DMS153 (cell line): ENCODE measurements around the gene YWHAH.

Source experiments
- DNase-seq: peaks from one replicate; lab custom pipeline; 2025; lab: John Stamatoyannopoulos, UW

YWHAH gene

GRCh38 chr22:31943978-31944699 is at the start of gene YWHAH:
YWHAH (plus strand) TSS chr22:31944535; CDS start chr22:31944734, 199 bp downstream.
- DNase-seq = peak; percentile 92

GRCh38 chr22:31895411-31896123 is 48.8 kb upstream of the YWHAH start:
- DNase-seq = no peak

GRCh38 chr22:31896472-31896871 is 47.9 kb upstream of the YWHAH start:
- no peak for DNase-seq

- DNase-seq = no peak
Measured at GRCh38 chr22:31897842-31898805, 46.2 kb upstream of the YWHAH start.

GRCh38 chr22:31898926-31899325 is 45.4 kb upstream of the YWHAH start:
- DNase-seq = no peak

- no peak for DNase-seq
Measured at GRCh38 chr22:31899669-31900068, 44.7 kb upstream of the YWHAH start.

GRCh38 chr22:31901388-31902137 is 42.8 kb upstream of the YWHAH start:
- no peak for DNase-seq

- DNase-seq = no peak
Measured at GRCh38 chr22:31904651-31905050, 39.7 kb upstream of the YWHAH start.

- no peak for DNase-seq
Measured at GRCh38 chr22:31905356-31905755, 39.0 kb upstream of the YWHAH start.

GRCh38 chr22:31906086-31906485 is 38.2 kb upstream of the YWHAH start:
- DNase-seq = no peak

- DNase-seq = no peak
Measured at GRCh38 chr22:31906569-31906968, 37.8 kb upstream of the YWHAH start.

GRCh38 chr22:31909977-31910376 is 34.4 kb upstream of the YWHAH start:
- no peak for DNase-seq

GRCh38 chr22:31911565-31912406 is 32.5 kb upstream of the YWHAH start:
- DNase-seq = no peak

- no peak for DNase-seq
Measured at GRCh38 chr22:31912407-31912743, 32.0 kb upstream of the YWHAH start.

- DNase-seq = no peak
Measured at GRCh38 chr22:31915586-31915985, 28.7 kb upstream of the YWHAH start.

- no peak for DNase-seq
Measured at GRCh38 chr22:31917227-31917921, 27.0 kb upstream of the YWHAH start.

- DNase-seq = no peak
Measured at GRCh38 chr22:31919730-31920129, 24.6 kb upstream of the YWHAH start.

GRCh38 chr22:31920306-31920705 is 24.0 kb upstream of the YWHAH start:
- DNase-seq = no peak

GRCh38 chr22:31921106-31921505 is 23.2 kb upstream of the YWHAH start:
- DNase-seq = no peak

GRCh38 chr22:31922534-31922933 is 21.8 kb upstream of the YWHAH start:
- no peak for DNase-seq
